ENCODE measurements around the gene YIF1B.

The YIF1B gene

DNA sequence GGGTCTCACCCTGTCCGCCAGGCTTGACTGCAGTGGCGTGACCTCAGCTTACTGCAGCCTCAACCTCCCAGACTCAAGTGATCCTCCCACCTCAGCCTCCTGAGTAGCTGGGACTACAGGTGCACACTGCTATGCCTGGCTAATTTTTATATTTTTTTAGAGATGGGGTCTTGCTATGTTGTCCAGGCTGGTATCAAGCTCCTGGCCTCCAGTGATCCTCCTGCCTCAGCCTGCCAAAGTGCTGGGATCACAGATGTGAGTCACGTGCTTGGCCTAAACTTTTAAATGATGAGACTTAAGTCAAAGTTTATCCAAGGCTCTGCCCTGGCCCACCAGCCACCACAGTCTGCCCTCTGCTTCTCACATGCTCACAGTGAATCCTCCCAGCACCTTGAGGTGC lies 9.5 kb downstream of the YIF1B start:
- no peak for DNase-seq

DNA sequence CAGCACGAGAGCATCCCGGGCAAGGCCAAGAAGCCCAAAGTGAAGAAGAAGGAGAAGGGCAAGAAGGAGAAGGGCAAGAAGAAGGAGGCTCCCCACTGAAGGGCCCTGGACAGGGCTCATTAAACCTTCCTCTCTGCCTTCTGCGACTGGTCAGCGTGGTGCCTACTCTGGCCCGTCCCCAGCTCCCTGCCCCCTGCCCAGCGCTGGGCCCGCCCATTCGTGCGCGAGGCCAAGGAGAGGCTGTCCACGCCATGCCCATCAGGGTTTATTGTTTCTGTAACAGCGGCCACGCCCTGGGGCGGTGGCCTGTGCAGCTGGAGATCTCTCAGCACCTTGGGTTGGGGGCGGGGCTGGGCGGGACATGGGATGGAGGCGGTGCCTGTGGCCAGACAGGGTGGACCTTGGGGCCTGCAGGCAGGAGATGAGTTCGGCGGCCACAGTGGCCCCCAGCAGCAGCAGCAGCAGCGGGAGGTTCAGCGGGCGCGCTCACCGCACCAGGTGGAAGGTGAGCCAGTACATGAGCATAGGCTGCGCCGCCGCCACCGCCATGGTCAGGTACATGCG lies 10.8 kb downstream of the YIF1B start:
- no peak for DNase-seq

DNA sequence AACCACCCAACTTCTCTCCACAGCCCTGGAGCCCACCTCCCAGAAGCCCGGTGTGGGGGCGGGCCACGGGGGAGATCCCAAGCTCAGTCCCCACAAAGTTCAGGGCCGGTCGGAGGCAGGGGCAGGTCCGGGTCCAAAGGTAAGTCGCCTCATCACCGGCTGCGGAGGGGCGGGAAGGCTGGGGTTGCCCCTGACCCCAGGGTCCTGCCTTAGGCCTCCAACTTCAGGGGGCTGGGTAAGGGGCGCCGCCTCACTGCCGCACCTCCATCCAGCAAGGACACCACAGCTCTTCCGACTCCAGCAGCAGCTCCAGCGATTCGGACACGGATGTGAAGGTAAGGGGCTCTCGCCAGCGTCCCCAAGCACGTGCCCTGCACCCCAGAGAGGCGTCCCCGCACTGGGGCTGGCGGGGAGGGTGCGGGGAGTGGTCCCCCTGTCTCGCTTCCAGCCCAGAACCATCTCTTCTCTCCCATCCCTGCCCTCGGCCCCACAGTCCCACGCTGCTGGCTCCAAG lies 11.3 kb downstream of the YIF1B start:
- DNase-seq = no peak

DNA sequence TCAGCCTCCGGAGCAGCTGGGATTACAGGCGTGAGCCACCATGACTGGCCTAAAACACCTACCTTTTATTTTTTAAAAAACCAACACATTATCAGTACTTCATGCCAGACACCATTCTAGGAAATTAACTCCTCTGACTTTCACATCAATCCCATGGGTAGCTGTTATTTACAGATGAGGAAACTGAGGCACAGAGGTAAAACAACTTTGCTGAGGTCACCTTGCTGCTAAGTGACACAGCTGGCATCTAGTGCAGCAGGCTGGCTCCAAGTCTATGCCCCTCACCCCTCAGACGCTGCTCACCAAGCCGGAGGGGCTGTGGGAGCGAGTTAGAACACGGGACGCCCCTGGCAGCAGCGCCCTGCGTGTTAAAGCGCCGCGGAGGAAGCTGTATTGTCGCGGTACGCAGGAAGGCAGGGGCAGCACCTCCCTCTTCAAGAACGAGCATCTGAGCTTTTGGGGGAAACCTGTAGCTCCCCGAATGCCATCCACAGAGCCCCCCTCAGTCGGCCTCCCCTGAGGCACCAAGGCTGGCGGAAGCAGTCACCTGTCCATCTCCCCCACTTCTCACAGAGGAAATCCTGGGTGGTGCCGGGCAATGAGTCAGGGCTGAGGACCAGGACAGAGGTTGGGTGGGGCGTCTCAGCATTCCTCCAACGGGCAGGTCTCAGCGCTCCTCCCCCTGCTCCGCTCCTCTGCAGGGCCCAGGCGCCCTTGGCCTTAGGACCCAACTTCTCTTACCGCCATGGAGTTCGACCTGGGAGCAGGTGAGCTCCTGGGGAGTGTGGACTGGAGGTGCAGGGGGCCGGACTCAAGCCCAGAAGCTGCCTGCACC lies 12.0 kb downstream of the YIF1B start, which contains the start of gene C19orf33:
C19orf33 (plus strand) TSS at position 735 of the 835 bp plus-strand sequence; CDS start at position 746, 11 bp downstream.
- no peak for DNase-seq

GRCh38 chr19:38298821-38299680 lies 16.7 kb downstream of the YIF1B start:
- DNase-seq = no peak

DNA sequence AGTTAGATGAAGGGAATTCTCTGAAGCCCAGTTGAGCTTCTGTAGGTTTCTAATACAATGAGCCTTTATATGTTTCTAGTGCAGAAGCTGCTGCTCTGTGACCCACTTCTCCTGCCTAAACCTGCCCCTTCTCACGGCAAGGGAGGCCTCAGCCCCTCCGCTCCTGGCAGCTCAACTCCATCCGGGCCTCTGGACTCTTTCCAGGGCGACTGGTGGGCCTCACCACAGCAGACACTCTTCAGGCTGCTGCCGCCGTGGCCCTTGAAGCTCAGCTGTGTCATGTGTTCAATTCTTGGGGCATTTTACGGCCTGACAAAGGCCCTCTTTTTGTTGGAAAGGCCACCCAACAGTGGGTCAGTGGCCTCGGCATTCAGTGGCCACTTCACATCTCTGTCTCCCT lies 21.7 kb downstream of the YIF1B start:
- peak in 16 of 58 donors; percentile 6 to 63 (median 28) for DNase-seq

DNA sequence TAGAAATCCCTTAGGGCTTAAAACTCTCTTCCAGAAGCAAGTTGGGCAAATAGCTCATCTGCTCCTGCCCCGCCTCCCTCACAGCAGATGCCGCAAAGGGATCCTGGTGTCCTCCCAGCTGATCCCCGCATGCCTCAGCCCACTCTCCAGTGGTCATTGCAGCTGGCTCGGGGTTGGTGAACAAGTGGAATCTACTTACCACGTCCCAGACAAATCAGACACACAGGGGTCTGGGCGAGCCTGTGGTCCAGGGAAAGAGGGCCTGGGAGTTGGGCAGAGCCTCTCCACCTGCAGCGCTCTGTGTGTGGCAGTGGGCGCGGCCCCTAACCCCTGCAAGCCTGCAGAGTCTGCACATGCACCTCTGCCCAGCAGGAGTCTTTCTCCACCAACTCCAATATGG lies 22.5 kb downstream of the YIF1B start:
- no peak for DNase-seq

GRCh38 chr19:38291855-38292254 lies 23.9 kb downstream of the YIF1B start:
- DNase-seq = no peak

DNA sequence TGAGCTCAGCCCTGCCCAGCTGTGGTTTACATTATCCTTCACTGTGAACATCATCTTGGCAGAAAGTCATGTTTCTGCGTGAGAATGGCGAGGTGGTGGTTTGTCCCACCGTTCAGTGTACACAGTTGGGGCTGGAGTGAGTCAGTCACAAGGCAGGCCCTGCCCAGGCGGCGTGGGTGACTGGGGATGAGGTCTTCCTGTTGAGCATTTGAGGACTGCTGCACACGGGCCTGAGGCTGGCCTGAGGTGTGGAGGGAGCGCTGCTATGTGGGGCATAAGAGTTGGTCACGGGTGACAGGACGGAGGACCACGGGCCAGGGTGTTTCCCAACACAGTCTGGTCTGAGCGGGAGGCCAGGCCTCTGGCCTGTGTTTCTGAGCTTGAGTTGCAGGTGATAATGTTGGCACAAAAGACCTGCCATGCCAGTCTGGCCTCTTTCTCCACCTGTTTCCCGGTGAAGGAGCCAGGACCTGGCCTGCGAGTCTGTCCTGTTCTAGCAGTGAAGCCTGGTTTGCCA lies 25.1 kb downstream of the YIF1B start:
- peak in 1 of 58 donors; percentile 17 for DNase-seq

DNA sequence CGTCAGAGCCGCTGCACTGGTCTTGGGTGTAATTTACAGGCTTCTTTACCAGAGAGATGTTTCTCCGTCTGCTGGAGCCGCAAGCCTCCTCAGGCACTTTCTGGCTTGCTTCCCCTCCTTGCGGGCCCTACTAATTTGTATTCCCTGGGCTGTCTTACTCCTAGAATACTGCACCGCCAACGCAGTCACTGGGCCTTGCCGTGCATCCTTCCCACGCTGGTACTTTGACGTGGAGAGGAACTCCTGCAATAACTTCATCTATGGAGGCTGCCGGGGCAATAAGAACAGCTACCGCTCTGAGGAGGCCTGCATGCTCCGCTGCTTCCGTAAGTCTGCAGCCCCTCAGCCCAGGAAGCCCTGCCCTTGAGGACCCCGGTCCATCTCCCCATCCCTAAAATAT lies 25.8 kb downstream of the YIF1B start:
- peak in 4 of 58 donors; percentile 5 to 21 (median 16) for DNase-seq

DNA sequence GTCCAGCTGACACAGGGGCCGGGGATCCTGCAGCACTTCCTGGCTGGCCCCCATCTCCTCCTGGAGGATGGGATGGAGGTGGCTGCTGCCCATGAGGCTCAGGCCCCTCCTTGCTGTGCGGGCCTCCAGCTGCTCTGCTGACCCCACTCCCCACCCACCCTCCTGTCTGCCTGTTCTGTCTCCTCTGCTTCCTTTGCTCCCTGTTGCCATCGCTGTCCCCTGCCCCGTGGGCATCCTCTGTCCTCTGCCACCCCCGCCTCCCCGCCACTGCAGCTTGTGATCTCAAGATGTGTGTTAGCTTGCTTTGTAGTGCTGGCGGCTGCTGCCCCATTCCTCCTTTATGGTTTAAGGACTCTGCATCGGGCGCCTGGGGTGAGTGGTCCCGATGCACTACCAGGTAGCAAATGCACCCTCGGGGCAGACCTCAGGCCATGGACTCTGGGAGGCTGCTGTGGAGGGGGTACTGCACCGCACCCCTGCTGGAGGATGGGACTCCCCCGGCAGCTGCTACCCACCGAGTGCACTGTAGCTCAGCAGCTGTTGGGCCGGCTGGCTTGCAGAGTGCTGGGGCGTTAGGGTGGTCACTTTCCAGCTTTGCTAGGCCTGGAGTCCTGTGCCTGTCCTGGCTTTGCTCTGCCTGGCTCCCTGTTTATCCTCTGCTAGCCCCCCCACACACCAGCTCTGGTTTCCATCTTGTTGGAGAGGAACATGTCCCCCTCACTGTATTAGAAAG lies 27.5 kb downstream of the YIF1B start:
- DNase-seq = no peak

GRCh38 chr19:38287604-38288003 lies 28.1 kb downstream of the YIF1B start:
- DNase-seq = peak in 4 of 58 donors; percentile 7 to 23 (median 15)

DNA sequence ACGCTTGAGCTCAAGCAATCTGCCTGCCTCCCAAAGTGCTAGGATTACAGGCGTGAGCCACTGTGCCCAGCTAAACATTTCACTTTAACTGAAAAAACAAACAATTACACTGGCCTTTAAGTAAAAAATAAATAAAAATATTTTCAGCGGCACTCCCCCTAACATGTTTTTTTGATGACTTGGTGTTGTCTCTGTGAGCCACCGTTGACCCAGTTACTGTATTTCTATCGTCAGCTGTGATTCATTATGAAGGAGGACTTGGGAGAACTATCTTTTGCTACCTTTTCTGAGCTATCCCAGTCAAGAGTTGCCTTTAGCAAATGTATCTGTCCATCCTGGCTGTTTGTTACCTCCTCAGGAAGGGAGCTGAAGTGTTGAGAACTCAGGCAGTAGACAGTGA lies 30.2 kb downstream of the YIF1B start:
- no peak for DNase-seq

GRCh38 chr19:38284422-38284821 lies 31.3 kb downstream of the YIF1B start:
- peak in 1 of 58 donors; percentile 4 for DNase-seq

DNA sequence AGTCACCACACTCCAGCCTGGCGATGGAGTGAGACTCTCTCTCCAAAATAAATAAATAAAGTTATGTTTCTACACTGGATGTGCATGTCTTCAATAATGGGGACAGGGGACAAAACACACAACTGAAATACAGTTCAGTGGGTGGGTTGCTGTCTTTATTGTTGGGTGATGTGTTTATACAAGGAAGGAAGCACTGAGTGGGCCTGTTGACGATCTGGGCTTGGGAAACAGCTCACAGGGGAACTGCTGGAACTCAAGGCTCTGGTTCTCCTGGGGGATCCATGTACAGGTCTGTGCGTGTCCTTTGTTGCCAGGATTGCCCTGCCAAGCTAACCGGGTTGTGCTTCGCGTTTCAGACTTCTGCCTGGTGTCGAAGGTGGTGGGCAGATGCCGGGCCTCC lies 32.5 kb downstream of the YIF1B start:
- no peak for DNase-seq

DNA sequence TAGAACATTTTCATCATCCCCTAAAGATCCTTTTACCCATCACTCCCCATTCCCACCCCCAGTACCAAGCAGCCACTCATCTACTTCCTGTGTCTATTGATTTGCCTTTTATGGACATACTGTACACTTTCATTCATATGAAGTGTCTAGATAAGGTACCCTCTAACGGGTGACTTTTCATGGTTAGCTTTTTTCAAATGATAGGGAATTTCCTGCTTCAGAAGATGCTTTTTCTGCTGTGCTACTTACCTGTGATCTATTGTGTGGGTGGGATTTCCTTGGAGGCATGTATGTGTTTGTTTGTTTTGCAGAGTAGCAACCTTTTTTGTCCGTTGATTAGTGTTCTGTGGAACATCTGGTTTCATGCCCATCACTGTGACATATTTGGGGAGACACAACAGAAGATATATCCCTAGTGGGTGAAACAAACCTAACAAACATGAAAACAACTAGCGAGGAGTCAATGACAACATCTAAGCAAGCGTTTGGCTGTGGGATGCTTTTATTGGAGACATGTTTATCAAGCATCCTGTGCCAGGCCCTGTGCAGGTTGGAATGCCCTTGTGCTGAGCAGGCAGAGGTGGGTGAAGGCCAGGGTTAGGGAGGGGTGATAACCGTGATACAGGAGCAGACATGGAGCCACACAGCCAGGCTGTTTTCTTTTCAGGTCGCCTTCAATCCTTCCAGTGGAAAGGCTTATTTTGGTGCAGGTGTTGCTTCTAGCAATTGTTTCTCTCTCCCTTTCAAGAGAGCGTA lies 33.8 kb downstream of the YIF1B start:
- peak in 2 of 58 donors; percentile 18 to 22 for DNase-seq

DNA sequence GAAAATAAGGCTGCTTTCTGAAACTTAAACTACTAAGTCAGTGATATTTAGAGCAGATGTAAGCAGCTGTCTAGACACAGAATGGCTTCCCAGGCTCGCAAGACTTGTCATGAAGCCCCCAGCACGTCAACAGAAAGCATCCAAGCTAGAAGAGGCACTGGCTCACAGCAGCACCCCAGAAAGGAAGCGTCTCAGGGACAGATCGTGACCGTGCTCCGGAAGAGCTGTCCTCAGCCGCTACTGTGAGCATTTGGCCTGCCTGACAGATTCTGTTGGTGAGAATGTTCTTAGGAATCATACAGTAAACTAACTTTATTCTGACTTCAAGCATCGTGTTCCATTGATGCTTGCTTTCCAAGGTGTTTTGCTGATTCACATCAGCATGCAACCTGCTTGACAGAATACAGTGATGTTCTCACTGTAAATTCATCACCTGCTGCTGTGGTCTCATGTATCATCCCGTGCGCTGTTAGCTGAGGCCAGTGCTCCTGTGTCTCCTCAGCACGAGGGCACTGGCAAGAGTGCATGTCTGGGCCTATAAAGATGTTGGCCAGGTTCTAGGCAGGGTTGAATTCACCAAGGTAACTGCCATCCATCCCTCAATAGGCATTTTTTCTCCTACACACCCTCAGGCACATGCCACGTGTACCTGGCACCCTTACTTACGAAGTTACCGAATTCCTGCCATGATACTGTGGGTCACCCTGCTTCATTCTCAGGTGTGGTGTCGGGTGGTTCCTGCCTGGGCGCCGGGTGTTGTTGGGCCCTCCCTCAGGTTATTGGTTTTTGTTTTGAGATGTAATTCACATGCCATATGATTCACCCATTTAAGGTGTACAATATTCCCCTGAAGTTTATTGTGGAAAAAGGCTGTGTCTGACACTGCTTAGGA lies 35.5 kb downstream of the YIF1B start:
- DNase-seq = no peak

GRCh38 chr19:38278751-38279150 lies 37.0 kb downstream of the YIF1B start:
- no peak for DNase-seq

Data from anterior cingulate cortex (tissue), 58 donors.